HG02571 (cell line): ENCODE results near the gene COQ3.
"Not testable (repeated sequence)": the region's sequence is repeated elsewhere in the genome, so short reads cannot be mapped to it uniquely, and the experiment has no call there.

ENCODE experiments used
- ATAC-seq: cut with Tn5 transposase; IDR thresholded peaks from one replicate; pipeline ENCODE4 v1.9.1; 2021; ENCODE audit warnings: mild to moderate bottlenecking, moderate library complexity; ENCODE audit not compliant: unreplicated experiment

Gene COQ3

GRCh38 chr6:99390896-99391295 lies 3.1 kb downstream of the COQ3 start:
- ATAC-seq = no peak

GRCh38 chr6:99384507-99384906 lies 9.5 kb downstream of the COQ3 start:
- ATAC-seq = no peak

- no peak for ATAC-seq
Observed at GRCh38 chr6:99378636-99379035, 15.4 kb downstream of the COQ3 start.

- no peak for ATAC-seq
Observed at GRCh38 chr6:99369533-99369932, 24.5 kb downstream of the COQ3 start.

GRCh38 chr6:99366852-99367251 lies 27.1 kb downstream of the COQ3 start:
- ATAC-seq = no peak

- ATAC-seq = peak; percentile 86
Observed at GRCh38 chr6:99364026-99364425, 30.0 kb downstream of the COQ3 start.

- ATAC-seq = no peak
Observed at GRCh38 chr6:99362678-99363268, 31.2 kb downstream of the COQ3 start.

- no peak for ATAC-seq
Observed at GRCh38 chr6:99359800-99360199, 34.2 kb downstream of the COQ3 start.

- no peak for ATAC-seq
Observed at GRCh38 chr6:99356641-99357040, 37.4 kb downstream of the COQ3 start.

- no peak for ATAC-seq
Observed at GRCh38 chr6:99354983-99355382, 39.0 kb downstream of the COQ3 start.

- ATAC-seq = no peak
Observed at GRCh38 chr6:99353126-99353525, 40.9 kb downstream of the COQ3 start.

GRCh38 chr6:99350573-99350972 lies 43.4 kb downstream of the COQ3 start:
- no peak for ATAC-seq

- ATAC-seq = peak; percentile 49
Observed at GRCh38 chr6:99349171-99350141, 44.5 kb downstream of the COQ3 start, which contains the start of gene FAXC. TSS of gene FAXC (minus strand) at chr6:99349674. CDS start at chr6:99349372, 302 bp downstream.

- ATAC-seq = no peak
Observed at GRCh38 chr6:99348288-99349170, 45.5 kb downstream of the COQ3 start.

GRCh38 chr6:99347804-99348203 lies 46.2 kb downstream of the COQ3 start:
- ATAC-seq = no peak

- no peak for ATAC-seq
Observed at GRCh38 chr6:99346595-99346994, 47.4 kb downstream of the COQ3 start.

- ATAC-seq = no peak
Observed at GRCh38 chr6:99345164-99345563, 48.8 kb downstream of the COQ3 start.

- ATAC-seq = no peak
Observed at GRCh38 chr6:99344289-99344688, 49.7 kb downstream of the COQ3 start.

GRCh38 chr6:99341862-99342455 lies 52.0 kb downstream of the COQ3 start:
- ATAC-seq = no peak

GRCh38 chr6:99338188-99338587 lies 55.8 kb downstream of the COQ3 start:
- no peak for ATAC-seq

- not testable (repeated sequence) for ATAC-seq
Observed at GRCh38 chr6:99335298-99335697, 58.7 kb downstream of the COQ3 start.
